ENCODE measurements around the gene PTP4A1.

DNA sequence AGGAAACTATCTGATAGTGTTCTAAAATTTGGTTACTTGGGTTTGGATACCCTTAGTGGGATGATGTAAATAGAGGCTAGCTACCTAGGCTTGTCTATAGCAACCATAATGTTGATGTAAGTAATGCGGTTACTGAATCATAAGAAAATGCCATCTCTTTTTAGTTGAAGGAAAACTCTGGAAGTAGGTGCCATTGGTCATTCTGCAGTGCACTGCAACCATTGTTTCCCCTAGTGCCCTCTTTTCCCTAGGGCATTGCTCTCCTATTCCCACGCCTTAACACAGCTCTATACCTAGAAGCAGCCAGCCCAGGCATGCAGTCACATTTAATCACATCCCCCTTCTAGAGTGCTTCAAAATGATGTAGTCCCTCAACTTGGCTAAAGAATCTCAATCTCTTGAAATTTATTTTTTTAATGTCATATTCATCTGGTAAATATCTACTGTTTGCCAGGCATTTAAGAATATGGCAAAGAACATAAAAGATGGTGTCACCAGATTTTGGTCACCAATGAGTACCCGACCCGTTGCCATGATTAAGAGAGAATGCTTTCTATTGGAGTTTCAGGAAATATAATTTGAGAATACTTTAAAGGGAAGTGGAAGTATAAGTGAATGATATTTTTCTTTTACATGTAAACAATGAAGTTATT lies 10.4 kb downstream of the PTP4A1 start:
- no peak for TF ChIP-seq POLR2A (IDR thresholded peaks at IDR 0.05)
- TF ChIP-seq, protein P1, sequence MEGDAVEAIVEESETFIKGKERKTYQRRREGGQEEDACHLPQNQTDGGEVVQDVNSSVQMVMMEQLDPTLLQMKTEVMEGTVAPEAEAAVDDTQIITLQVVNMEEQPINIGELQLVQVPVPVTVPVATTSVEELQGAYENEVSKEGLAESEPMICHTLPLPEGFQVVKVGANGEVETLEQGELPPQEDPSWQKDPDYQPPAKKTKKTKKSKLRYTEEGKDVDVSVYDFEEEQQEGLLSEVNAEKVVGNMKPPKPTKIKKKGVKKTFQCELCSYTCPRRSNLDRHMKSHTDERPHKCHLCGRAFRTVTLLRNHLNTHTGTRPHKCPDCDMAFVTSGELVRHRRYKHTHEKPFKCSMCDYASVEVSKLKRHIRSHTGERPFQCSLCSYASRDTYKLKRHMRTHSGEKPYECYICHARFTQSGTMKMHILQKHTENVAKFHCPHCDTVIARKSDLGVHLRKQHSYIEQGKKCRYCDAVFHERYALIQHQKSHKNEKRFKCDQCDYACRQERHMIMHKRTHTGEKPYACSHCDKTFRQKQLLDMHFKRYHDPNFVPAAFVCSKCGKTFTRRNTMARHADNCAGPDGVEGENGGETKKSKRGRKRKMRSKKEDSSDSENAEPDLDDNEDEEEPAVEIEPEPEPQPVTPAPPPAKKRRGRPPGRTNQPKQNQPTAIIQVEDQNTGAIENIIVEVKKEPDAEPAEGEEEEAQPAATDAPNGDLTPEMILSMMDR (IDR thresholded peaks at IDR 0.05) = no peak

All from body of pancreas (tissue), 4 donors.